Tibial nerve (tissue), 4 donors: Measurements from ENCODE around the gene PELI2. TPM values are rescaled to one million over a fixed set of nuclear protein-coding genes. Genes with fewer than 3 reads are reported as not detected.

Source experiments
- DNase-seq, 2 donors: peaks; one replicate each; pipeline ENCODE4 v3.0.0-alpha.2; 2019; ENCODE audit warnings: low spot score in 2 of 2
- H3K27ac ChIP-seq, 4 donors: fragments of 200-600 bp; sonication (generic) in 3 of 4; one replicate each; pipeline ENCODE4 v1.5.1; 2017 to 2019; ENCODE audit warnings: mild to moderate bottlenecking in 1 of 4
- H3K27me3 ChIP-seq, 2 donors: fragments of 200-600 bp; sonication (generic) in 1 of 2; one replicate each; pipeline versions ENCODE4 v1.5.1 to v1.6.0; 2017 to 2019
- H3K36me3 ChIP-seq, 3 donors: fragments of 200-600 bp; sonication (generic); one replicate each; pipeline ENCODE4 v1.5.1; 2018 to 2019
- H3K4me1 ChIP-seq, 4 donors: fragments of 200-600 bp; sonication (generic) in 3 of 4; one replicate each; pipeline ENCODE4 v1.5.1; 2017 to 2019
- H3K4me3 ChIP-seq, 4 donors: fragments of 200-600 bp; sonication (generic) in 3 of 4; one replicate each; pipeline ENCODE4 v1.5.1; 2017 to 2019; ENCODE audit warnings: mild to moderate bottlenecking in 1 of 4, moderate library complexity in 1 of 4
- H3K9me3 ChIP-seq, 4 donors: fragments of 200-600 bp; sonication (generic) in 3 of 4; one replicate each; pipeline ENCODE4 v1.5.1; 2017 to 2019
- EP300 ChIP-seq, 2 donors: sonication (generic); formaldehyde crosslinking; IDR thresholded peaks; one replicate each; pipeline ENCODE4 v1.6.1; 2017; ENCODE audit warnings: antibody characterized with exemption in 2 of 2, mild to moderate bottlenecking in 1 of 2
- POLR2A ChIP-seq, 2 donors: fragments of 450-650 bp; IDR thresholded peaks; one replicate each; pipeline ENCODE4 v1.6.1; 2017; ENCODE audit warnings: antibody characterized with exemption in 2 of 2, mild to moderate bottlenecking in 2 of 2, moderate library complexity in 2 of 2
- WGBS, 2 donors: methylation state at CpG; one replicate each; pipeline ENCODE4 v1.1.5; 2018; 5-methylcytosine and 5-hydroxymethylcytosine counted together
- total RNA-seq, 4 donors: library from RNA; depleted of rRNA; stranded (reverse); fragments of >200 nt; gene quantifications; one replicate each; pipeline ENCODE4 v1.1.0, GENCODE V29; 2016
- TF ChIP-seq, protein P1 (sequence below), 5 experiments: fragments of 200-600 bp in 3 of 5; fragments of 450-650 bp in 2 of 5; sonication (generic) in 3 of 5; IDR thresholded peaks; one replicate each; pipeline ENCODE4 v1.5.1; 2016 to 2019; ENCODE audit warnings: antibody characterized with exemption in 5 of 5, mild to moderate bottlenecking in 3 of 5, moderate library complexity in 2 of 5

Gene PELI2
- total RNA-seq, 4 donors from 2014 or later, result 20.1 to 42.3 (median 35.1) TPM

DNA sequence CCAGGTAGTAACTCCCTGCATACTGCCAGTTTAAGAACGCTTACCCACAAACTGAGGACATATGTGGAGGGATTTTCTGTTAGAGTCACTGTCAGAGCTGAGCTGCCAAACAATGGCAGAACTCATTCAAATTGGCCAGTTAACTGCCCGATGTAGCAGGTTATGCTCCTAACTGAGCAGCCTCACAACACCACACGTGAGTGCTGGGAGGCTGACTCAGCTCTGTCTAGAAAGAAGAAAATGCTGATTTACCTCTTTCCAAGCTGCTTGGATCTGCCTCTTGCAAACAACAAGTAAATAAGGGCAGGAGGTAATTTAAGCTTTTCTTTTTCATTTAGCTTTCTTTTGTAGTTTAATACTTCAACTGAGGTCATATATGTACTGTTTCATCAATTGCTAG, 195.6 kb downstream of the PELI2 start:
- WGBS, 2 donors, result 75 to 78% methylated on average over 3 of the region's 3 CpGs
- Histone ChIP-seq H3K4me3 (no peak overlapping the region), H3K36me3 (no peaks in the 10 kb centered on the region), H3K27me3 (no peaks in the 10 kb centered on the region), H3K4me1 (peaks cover 0 to 11% (median 0%) of the 10 kb centered on the region in 4 donors), H3K9me3 (no peaks in the 10 kb centered on the region), H3K27ac (no peak overlapping the region)
- TF ChIP-seq, protein P1, sequence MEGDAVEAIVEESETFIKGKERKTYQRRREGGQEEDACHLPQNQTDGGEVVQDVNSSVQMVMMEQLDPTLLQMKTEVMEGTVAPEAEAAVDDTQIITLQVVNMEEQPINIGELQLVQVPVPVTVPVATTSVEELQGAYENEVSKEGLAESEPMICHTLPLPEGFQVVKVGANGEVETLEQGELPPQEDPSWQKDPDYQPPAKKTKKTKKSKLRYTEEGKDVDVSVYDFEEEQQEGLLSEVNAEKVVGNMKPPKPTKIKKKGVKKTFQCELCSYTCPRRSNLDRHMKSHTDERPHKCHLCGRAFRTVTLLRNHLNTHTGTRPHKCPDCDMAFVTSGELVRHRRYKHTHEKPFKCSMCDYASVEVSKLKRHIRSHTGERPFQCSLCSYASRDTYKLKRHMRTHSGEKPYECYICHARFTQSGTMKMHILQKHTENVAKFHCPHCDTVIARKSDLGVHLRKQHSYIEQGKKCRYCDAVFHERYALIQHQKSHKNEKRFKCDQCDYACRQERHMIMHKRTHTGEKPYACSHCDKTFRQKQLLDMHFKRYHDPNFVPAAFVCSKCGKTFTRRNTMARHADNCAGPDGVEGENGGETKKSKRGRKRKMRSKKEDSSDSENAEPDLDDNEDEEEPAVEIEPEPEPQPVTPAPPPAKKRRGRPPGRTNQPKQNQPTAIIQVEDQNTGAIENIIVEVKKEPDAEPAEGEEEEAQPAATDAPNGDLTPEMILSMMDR (IDR thresholded peaks at IDR 0.05), result no peak
- TF ChIP-seq EP300 (IDR thresholded peaks at IDR 0.05) (no peak), POLR2A (IDR thresholded peaks at IDR 0.05) (no peak)
- no peak for DNase-seq

DNA sequence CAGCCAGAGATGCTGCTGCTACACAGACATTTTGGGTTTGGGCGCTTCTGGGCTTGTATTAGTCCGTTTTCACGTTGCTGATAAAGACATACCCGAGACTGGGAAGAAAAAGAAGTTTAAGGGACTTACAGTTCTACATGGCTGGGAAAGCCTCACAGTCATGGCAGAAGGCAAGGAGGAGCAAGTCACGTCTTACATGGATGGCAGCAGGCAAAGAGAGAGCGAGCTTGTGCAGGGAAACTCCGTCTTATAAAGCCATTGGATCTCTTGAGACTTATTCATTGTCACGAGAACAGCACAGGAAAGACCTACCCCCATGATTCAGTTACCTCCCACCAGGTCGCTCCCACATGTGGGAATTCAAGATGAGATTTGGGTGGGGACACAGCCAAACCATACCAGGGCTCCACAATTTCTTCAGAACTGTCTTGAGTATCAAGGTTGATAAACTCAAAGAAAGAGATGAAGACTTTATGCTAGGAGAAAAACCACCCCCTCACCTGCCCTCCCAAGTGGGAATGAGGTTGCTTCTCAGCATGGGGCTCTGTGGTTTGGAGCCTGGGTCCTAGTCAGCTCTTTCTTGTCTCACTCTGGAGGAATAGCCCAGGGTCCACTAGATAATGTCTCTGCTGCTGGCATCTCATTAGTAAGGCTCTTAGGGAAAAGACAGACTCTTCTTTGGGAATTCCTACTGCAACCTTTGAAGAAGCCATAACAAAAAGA, 200.3 kb downstream of the PELI2 start:
- Histone ChIP-seq H3K9me3 (no peaks in the 10 kb centered on the region), H3K36me3 (no peaks in the 10 kb centered on the region), H3K4me1 (no peaks in the 10 kb centered on the region), H3K27ac (no peak overlapping the region), H3K4me3 (no peak overlapping the region), H3K27me3 (no peaks in the 10 kb centered on the region)
- WGBS, 2 donors, result 92 to 94% methylated on average over 9 of the region's 9 CpGs
- TF ChIP-seq EP300 (IDR thresholded peaks at IDR 0.05), result no peak
- TF ChIP-seq, protein P1 (IDR thresholded peaks at IDR 0.05), result no peak
- no peak for DNase-seq

DNA sequence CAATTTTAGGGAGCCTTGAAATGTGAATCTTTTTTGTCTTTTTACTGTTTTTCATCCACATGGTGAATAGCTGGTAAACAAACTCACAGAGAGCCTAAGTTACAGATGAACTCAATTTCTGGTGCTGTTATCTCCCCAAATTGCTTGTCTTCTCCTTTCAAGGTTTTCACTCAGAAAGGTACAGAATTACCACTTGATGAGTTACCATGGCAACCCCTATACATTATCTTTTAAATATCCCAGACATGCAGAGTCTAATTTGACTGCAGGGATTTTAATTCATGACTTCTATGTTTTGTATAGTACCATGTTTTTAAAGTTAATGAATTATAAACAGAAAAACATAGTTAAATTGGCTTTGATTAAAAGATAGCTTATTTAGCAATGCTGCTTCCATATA, 203.7 kb downstream of the PELI2 start:
- H3K36me3 ChIP-seq, result peaks cover 0 to 4% (median 0%) of the 10 kb centered on the region in 3 donors
- H3K4me3 ChIP-seq, result no peak overlapping the region
- no peaks in the 10 kb centered on the region for H3K9me3 ChIP-seq
- H3K27me3 ChIP-seq, result no peaks in the 10 kb centered on the region
- no peak for DNase-seq
- no peaks in the 10 kb centered on the region for H3K4me1 ChIP-seq
- TF ChIP-seq EP300 (IDR thresholded peaks at IDR 0.05), result no peak
- TF ChIP-seq, protein P1 (IDR thresholded peaks at IDR 0.05), result no peak
- TF ChIP-seq POLR2A (IDR thresholded peaks at IDR 0.05), result no peak
- no peak overlapping the region for H3K27ac ChIP-seq

DNA sequence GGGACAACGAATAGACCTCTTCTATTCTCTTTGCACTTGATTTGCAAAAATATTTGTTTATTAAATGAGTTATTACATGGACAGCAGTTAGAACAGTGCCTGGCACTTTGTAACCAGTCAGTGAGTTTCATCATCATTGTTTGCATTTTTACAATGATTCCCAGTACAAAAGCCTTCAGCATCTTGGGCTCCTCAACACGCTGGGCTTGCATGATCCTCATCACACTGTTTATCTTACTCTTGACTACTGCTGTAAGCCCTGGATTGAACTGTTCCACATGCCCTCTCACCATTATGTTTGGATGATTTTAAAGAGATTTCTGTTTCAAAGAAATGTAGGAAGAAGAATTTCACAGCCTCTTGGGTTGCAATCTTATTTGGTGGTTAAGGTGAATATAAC, 204.3 kb downstream of the PELI2 start:
- no peak overlapping the region for H3K4me3 ChIP-seq

DNA sequence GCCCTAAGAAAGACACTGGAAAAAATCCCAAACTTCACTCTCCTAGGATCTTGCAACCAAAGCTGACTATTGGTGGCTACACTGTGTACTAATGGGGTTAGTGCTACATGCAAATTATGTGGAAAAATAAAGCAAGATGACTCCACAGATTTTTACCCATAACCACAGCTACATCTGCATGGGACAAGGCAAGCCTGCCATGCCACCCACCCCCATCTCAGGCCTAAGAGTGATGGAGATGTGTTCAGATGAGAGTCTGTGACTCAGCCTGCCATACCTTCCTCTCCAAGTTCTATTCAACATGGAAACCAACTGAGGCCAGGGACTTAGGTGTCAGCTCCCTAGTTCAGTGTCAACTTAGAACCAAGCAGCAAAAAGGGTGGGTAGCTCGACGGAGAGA, 206.2 kb downstream of the PELI2 start:
- Histone ChIP-seq H3K36me3 (peaks cover 0 to 5% (median 0%) of the 10 kb centered on the region in 3 donors), H3K4me3 (no peak overlapping the region), H3K27me3 (no peaks in the 10 kb centered on the region), H3K4me1 (no peaks in the 10 kb centered on the region), H3K27ac (no peak overlapping the region), H3K9me3 (no peaks in the 10 kb centered on the region)
- WGBS, 2 donors, result 53 to 75% methylated on average over 2 of the region's 2 CpGs
- TF ChIP-seq EP300 (IDR thresholded peaks at IDR 0.05) (no peak), POLR2A (IDR thresholded peaks at IDR 0.05) (no peak)
- TF ChIP-seq, protein P1 (IDR thresholded peaks at IDR 0.05), result no peak
- DNase-seq, result no peak

More for the DNA sequence above, 204.3 kb downstream of the PELI2 start:
- Histone ChIP-seq H3K4me1 (no peaks in the 10 kb centered on the region), H3K27ac (no peak overlapping the region), H3K27me3 (no peaks in the 10 kb centered on the region), H3K9me3 (no peaks in the 10 kb centered on the region), H3K36me3 (peaks cover 0 to 5% (median 0%) of the 10 kb centered on the region in 3 donors)
- WGBS, 2 donors, result 92 to 94% methylated on average over 2 of the region's 2 CpGs
- DNase-seq, result no peak
- TF ChIP-seq EP300 (IDR thresholded peaks at IDR 0.05), result no peak
- TF ChIP-seq, protein P1 (IDR thresholded peaks at IDR 0.05), result no peak
- TF ChIP-seq POLR2A (IDR thresholded peaks at IDR 0.05), result no peak
